GM18499 (cell line): ENCODE measurements around the gene SLC44A5.
"Not testable (repeated sequence)": the region's sequence is repeated elsewhere in the genome, so short reads cannot be mapped to it uniquely, and the experiment has no call there.

Experiments used
- ATAC-seq: cut with Tn5 transposase; IDR thresholded peaks from one replicate; pipeline ENCODE4 v1.9.1; 2021; ENCODE audit warnings: moderate number of reproducible peaks; ENCODE audit not compliant: insufficient read depth, unreplicated experiment

Gene SLC44A5

GRCh38 chr1:75611014-75611413 lies at the start of gene SLC44A5:
SLC44A5 (minus strand) TSS chr1:75611114; CDS start chr1:75541447, 69,667 bp downstream.
- no peak for ATAC-seq

- no peak for ATAC-seq
Observed at GRCh38 chr1:75655931-75656330, 45.0 kb upstream of the SLC44A5 start.

GRCh38 chr1:75647183-75647582 lies 36.3 kb upstream of the SLC44A5 start:
- not testable (repeated sequence) for ATAC-seq

GRCh38 chr1:75645153-75645552 lies 34.2 kb upstream of the SLC44A5 start:
- not testable (repeated sequence) for ATAC-seq

- ATAC-seq, result no peak
Observed at GRCh38 chr1:75643460-75643859, 32.5 kb upstream of the SLC44A5 start.

- ATAC-seq, result no peak
Observed at GRCh38 chr1:75641325-75641724, 30.4 kb upstream of the SLC44A5 start.

GRCh38 chr1:75640137-75640536 lies 29.2 kb upstream of the SLC44A5 start:
- ATAC-seq, result no peak

GRCh38 chr1:75632350-75632949 lies 21.5 kb upstream of the SLC44A5 start:
- peak; percentile 63 for ATAC-seq

- no peak for ATAC-seq
Observed at GRCh38 chr1:75630998-75631397, 20.1 kb upstream of the SLC44A5 start.

- no peak for ATAC-seq
Observed at GRCh38 chr1:75630004-75630594, 19.2 kb upstream of the SLC44A5 start.

- no peak for ATAC-seq
Observed at GRCh38 chr1:75625795-75626194, 14.9 kb upstream of the SLC44A5 start.

GRCh38 chr1:75618382-75618781 lies 7.5 kb upstream of the SLC44A5 start:
- ATAC-seq, result no peak

- ATAC-seq, result no peak
Observed at GRCh38 chr1:75616436-75617433, 5.8 kb upstream of the SLC44A5 start.

- ATAC-seq, result no peak
Observed at GRCh38 chr1:75615613-75616435, 4.9 kb upstream of the SLC44A5 start.

- ATAC-seq, result no peak
Observed at GRCh38 chr1:75614399-75614756, 3.5 kb upstream of the SLC44A5 start.

- ATAC-seq, result no peak
Observed at GRCh38 chr1:75613916-75614315, 3.0 kb upstream of the SLC44A5 start.

- ATAC-seq, result no peak
Observed at GRCh38 chr1:75612976-75613375, 2.1 kb upstream of the SLC44A5 start.

GRCh38 chr1:75602486-75602885 lies 8.4 kb downstream of the SLC44A5 start:
- no peak for ATAC-seq

GRCh38 chr1:75600781-75601180 lies 10.1 kb downstream of the SLC44A5 start:
- no peak for ATAC-seq

- no peak for ATAC-seq
Observed at GRCh38 chr1:75594327-75594726, 16.6 kb downstream of the SLC44A5 start.
